Subcutaneous adipose tissue (tissue), 4 donors: ENCODE measurements around the gene FBXL17. TPM values are rescaled to one million over a fixed set of nuclear protein-coding genes. Genes with fewer than 3 reads are reported as not detected.

Experiments
- CTCF ChIP-seq: fragments of 450-650 bp; IDR thresholded peaks from one replicate; pipeline ENCODE4 v1.5.1; 2016; ENCODE audit warnings: low read depth, mild to moderate bottlenecking, control low read depth, antibody characterized with exemption, moderate library complexity
- small RNA-seq: library from RNA; depleted of rRNA; stranded (forward); fragments of <200 nt; gene quantifications from one replicate; pipeline ENCODE3, GENCODE V24; 2016
- total RNA-seq, 4 donors: library from RNA; depleted of rRNA; stranded (reverse); fragments of >200 nt; gene quantifications; one replicate each; pipeline ENCODE4 v1.1.0, GENCODE V29; 2016

FBXL17 gene
- total RNA-seq, 4 donors from 2014 or later = 19.4 to 22.2 (median 21.3) TPM

DNA sequence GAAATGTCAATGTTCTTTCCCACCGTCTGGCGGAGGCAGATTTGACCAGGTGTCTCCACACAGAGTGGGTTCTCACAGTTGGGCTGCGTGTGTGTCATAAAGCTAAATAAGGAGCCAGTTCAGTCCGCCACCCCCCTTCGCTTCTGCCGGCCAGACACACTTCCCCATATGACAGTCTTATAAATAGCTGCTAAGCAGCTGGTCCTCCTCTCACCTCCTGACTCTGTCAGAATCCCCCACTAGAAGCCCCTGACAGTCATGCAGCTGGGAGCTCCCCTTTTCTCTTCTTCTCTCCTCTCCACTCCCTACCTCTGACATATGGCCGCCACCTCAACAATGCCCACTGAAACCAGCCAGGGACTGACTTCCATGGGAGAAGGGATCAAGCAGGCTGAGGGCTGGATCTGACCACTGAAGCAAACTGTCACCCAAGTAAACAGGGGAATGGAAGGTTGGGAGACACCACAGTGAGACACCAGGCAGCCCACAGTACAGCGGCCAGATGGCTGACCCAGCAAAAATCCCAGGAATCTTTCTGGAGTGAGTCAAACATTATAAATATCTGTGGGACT is 569.2 kb downstream of the FBXL17 start:
- TF ChIP-seq CTCF = no peak

- TF ChIP-seq CTCF = no peak
Observed at GRCh38 chr5:107809201-107810034, 572.5 kb downstream of the FBXL17 start.

Small RNA genes within 50 kb of the gene (small RNA-seq; reads per million reads assigned to genes)
- gene RN7SKP122 = not detected
